H1 (cell line): ENCODE results near the gene MAP2K7. TPM values are rescaled to one million over a fixed set of nuclear protein-coding genes. Genes with fewer than 3 reads are reported as not detected.
A peak's percentile ranks its signal among the peaks of the same experiment; 100 is the strongest.

Source experiments
- CTCF ChIA-PET: fragments of 300-600 bp; sonication (Branson Sonifier 250); formaldehyde crosslinking; loops from one replicate; lab custom pipeline; 2021; ENCODE audit not compliant: partially characterized antibody; lab: Charles Lee
- POLR2A ChIA-PET: fragments of 300-600 bp; sonication (Branson Sonifier 250); formaldehyde crosslinking; loops from one replicate; lab custom pipeline; 2021; ENCODE audit warnings: inconsistent platforms; ENCODE audit not compliant: partially characterized antibody; lab: Charles Lee
- DNase-seq, 2 experiments: peaks; one replicate each; pipeline versions ENCODE4 v3.0.0 to v3.0.0-alpha.2; 2010 to 2022; ENCODE audit warnings: low spot score in 2 of 2, low read depth in 1 of 2, mixed read lengths in 1 of 2
- FAIRE-seq: peaks from 2 replicates; lab custom pipeline; 2011; peaks lifted over from hg19 to GRCh38; lab: Jason Lieb, UNC
- H2AFZ ChIP-seq: 2 replicates; pipeline ENCODE4 v1.8.1; 2012; ENCODE audit warnings: low read length, inconsistent platforms
- H2AK5ac ChIP-seq: 2 replicates; pipeline ENCODE4 v1.6.1; 2013; ENCODE audit warnings: low read depth, low read length
- H2BK120ac ChIP-seq: replicated peaks from 2 replicates; pipeline ENCODE3; 2013; ENCODE audit warnings: low read depth, low read length, inconsistent platforms
- H2BK12ac ChIP-seq: 2 replicates; pipeline ENCODE4 v1.6.1; 2013; ENCODE audit warnings: low read depth, low read length
- H2BK15ac ChIP-seq: 2 replicates; pipeline ENCODE4 v1.6.1; 2013; ENCODE audit warnings: low read length
- H2BK20ac ChIP-seq: 2 replicates; pipeline ENCODE4 v1.6.1; 2013; ENCODE audit warnings: low read length
- H2BK5ac ChIP-seq: 2 replicates; pipeline ENCODE4 v1.6.1; 2013; ENCODE audit warnings: low read depth, low read length
- H3K14ac ChIP-seq: 2 replicates; pipeline ENCODE4 v1.6.1; 2013; ENCODE audit warnings: inconsistent platforms; ENCODE audit not compliant: insufficient read length
- H3K18ac ChIP-seq: 2 replicates; pipeline ENCODE4 v1.6.1; 2013; ENCODE audit warnings: low read length; ENCODE audit errors: extremely low read depth
- H3K23ac ChIP-seq: 2 replicates; pipeline ENCODE4 v1.6.1; 2013; ENCODE audit warnings: inconsistent platforms; ENCODE audit not compliant: insufficient read length
- H3K23me2 ChIP-seq: 2 replicates; pipeline ENCODE4 v1.6.1; 2013; ENCODE audit warnings: low read depth, low read length
- H3K27ac ChIP-seq: 2 replicates; pipeline ENCODE4 v1.6.1; 2011; ENCODE audit warnings: low read depth, low read length, inconsistent platforms
- H3K27me3 ChIP-seq, 4 experiments: replicated peaks in 1 of 4; 1 replicate in 1 of 4; 2 replicates in 3 of 4; pipeline versions ENCODE4 v1.6.1 to v1.8.1; 2011 to 2013; ENCODE audit warnings: low read length in 3 of 4, mild to moderate bottlenecking in 3 of 4, inconsistent platforms in 2 of 4, mixed read lengths in 2 of 4, moderate library complexity in 1 of 4; ENCODE audit not compliant: control insufficient read depth in 3 of 4, insufficient read depth in 3 of 4; ENCODE audit errors: extremely low read depth in 1 of 4
- H3K36me3 ChIP-seq, 4 experiments: 2 replicates each; pipeline versions ENCODE4 v1.6.1 to v1.8.1; 2011 to 2013; ENCODE audit warnings: mild to moderate bottlenecking in 4 of 4, low read length in 3 of 4, moderate library complexity in 2 of 4, control low read depth in 1 of 4, inconsistent platforms in 1 of 4; ENCODE audit not compliant: insufficient read depth in 4 of 4, control insufficient read depth in 2 of 4
- H3K4ac ChIP-seq: replicated peaks from 2 replicates; pipeline ENCODE3; 2013; ENCODE audit warnings: low read length, low read depth, mixed read lengths, inconsistent platforms; ENCODE audit not compliant: insufficient read length
- H3K4me1 ChIP-seq, 4 experiments: replicated peaks in 1 of 4; 1 replicate in 1 of 4; 2 replicates in 3 of 4; pipeline versions ENCODE4 v1.6.1 to v1.8.1; 2011 to 2013; ENCODE audit warnings: low read length in 3 of 4, inconsistent platforms in 2 of 4, mixed read lengths in 1 of 4; ENCODE audit not compliant: insufficient read depth in 4 of 4, control insufficient read depth in 3 of 4
- H3K4me2 ChIP-seq, 2 experiments: 2 replicates each; pipeline versions ENCODE4 v1.6.1 to v1.8.1; 2011 to 2013; ENCODE audit warnings: low read depth in 2 of 2, low read length in 2 of 2, control low read depth in 1 of 2, inconsistent platforms in 1 of 2, mild to moderate bottlenecking in 1 of 2; ENCODE audit not compliant: insufficient read depth in 1 of 2
- H3K4me3 ChIP-seq, 4 experiments: fragments of 200-600, 300-600 bp in 1 of 4; sonication (generic), shearing (Covaris generic), sonication (Bioruptor Twin) in 1 of 4; 2 replicates each; pipeline versions ENCODE4 v1.5.1 to v1.8.1; 2011 to 2016; ENCODE audit warnings: low read length in 4 of 4, low read depth in 3 of 4, control low read depth in 2 of 4, inconsistent platforms in 2 of 4, mild to moderate bottlenecking in 2 of 4, mixed read lengths in 1 of 4, moderate library complexity in 1 of 4; ENCODE audit not compliant: insufficient read depth in 2 of 4; ENCODE audit errors: extremely low read depth in 1 of 4
- H3K56ac ChIP-seq: replicated peaks from 2 replicates; pipeline ENCODE3; 2013; ENCODE audit warnings: low read depth, mild to moderate bottlenecking, mixed read lengths, low read length, inconsistent platforms; ENCODE audit not compliant: insufficient read length
- H3K79me1 ChIP-seq: 2 replicates; pipeline ENCODE4 v1.6.1; 2013; ENCODE audit warnings: low read depth, low read length, control low read depth
- H3K79me2 ChIP-seq, 2 experiments: 2 replicates each; pipeline versions ENCODE4 v1.6.1 to v1.8.1; 2012 to 2013; ENCODE audit warnings: low read length in 2 of 2, mild to moderate bottlenecking in 2 of 2, inconsistent platforms in 1 of 2; ENCODE audit not compliant: insufficient read depth in 2 of 2, control insufficient read depth in 1 of 2
- H3K9ac ChIP-seq, 4 experiments: replicated peaks in 1 of 4; 1 replicate in 1 of 4; 2 replicates in 3 of 4; pipeline versions ENCODE4 v1.6.1 to v1.8.1; 2011 to 2013; ENCODE audit warnings: low read depth in 3 of 4, low read length in 3 of 4, control low read depth in 2 of 4, mild to moderate bottlenecking in 2 of 4, moderate library complexity in 2 of 4, inconsistent platforms in 1 of 4; ENCODE audit errors: extremely low read depth in 1 of 4
- H3K9me3 ChIP-seq, 2 experiments: 2 replicates each; pipeline versions ENCODE4 v1.6.1 to v1.8.1; 2012 to 2013; ENCODE audit warnings: mild to moderate bottlenecking in 2 of 2, moderate library complexity in 2 of 2, control low read depth in 1 of 2, inconsistent platforms in 1 of 2, low read depth in 1 of 2, low read length in 1 of 2, mixed read lengths in 1 of 2; ENCODE audit not compliant: insufficient read depth in 2 of 2
- H4K20me1 ChIP-seq, 2 experiments: replicated peaks in 1 of 2; 2 replicates each; pipeline versions ENCODE3 to v1.8.1; 2011 to 2013; ENCODE audit warnings: inconsistent platforms in 2 of 2, low read length in 2 of 2, mild to moderate bottlenecking in 1 of 2; ENCODE audit not compliant: insufficient read depth in 2 of 2, control insufficient read depth in 1 of 2
- H4K5ac ChIP-seq: 2 replicates; pipeline ENCODE4 v1.6.1; 2013; ENCODE audit warnings: low read length, low read depth, mixed read lengths, inconsistent platforms; ENCODE audit not compliant: insufficient read length
- H4K8ac ChIP-seq: 2 replicates; pipeline ENCODE4 v1.8.0; 2013; ENCODE audit warnings: mild to moderate bottlenecking, moderate library complexity, low read length, inconsistent platforms; ENCODE audit not compliant: insufficient read depth; ENCODE audit errors: extremely low read depth
- H4K91ac ChIP-seq: replicated peaks from 2 replicates; pipeline ENCODE3; 2013; ENCODE audit warnings: low read length, mixed read lengths, inconsistent platforms; ENCODE audit not compliant: insufficient read length
- ATF2 ChIP-seq: IDR thresholded peaks from 2 replicates; pipeline ENCODE4 v1.6.1; 2012; ENCODE audit warnings: low read length, inconsistent platforms
- GTF2F1 ChIP-seq: IDR thresholded peaks from 2 replicates; pipeline ENCODE4 v1.6.1; 2012; ENCODE audit warnings: low read depth, low read length, improper control_type of control experiment, borderline replicate concordance
- HDAC2 ChIP-seq, 2 experiments: fragments of 300-600 bp in 1 of 2; sonication (generic) in 1 of 2; IDR thresholded peaks; 2 replicates each; pipeline ENCODE4 v1.6.1; 2011 to 2012; ENCODE audit warnings: low read depth in 2 of 2, low read length in 2 of 2, mild to moderate bottlenecking in 2 of 2, moderate library complexity in 2 of 2, borderline replicate concordance in 1 of 2, inconsistent platforms in 1 of 2
- JUN ChIP-seq: IDR thresholded peaks from 2 replicates; pipeline ENCODE4 v1.6.1; 2011; ENCODE audit warnings: low read depth, mild to moderate bottlenecking, improper control_type of control experiment, low read length
- JUND ChIP-seq: IDR thresholded peaks from 2 replicates; pipeline ENCODE4 v1.6.1; 2011; ENCODE audit warnings: mild to moderate bottlenecking, improper control_type of control experiment, low read length
- KDM1A ChIP-seq: fragments of 200-600, 300-600 bp; sonication (generic); IDR thresholded peaks from 2 replicates; pipeline ENCODE4 v1.7.1; 2016; ENCODE audit warnings: mild to moderate bottlenecking, low read length, borderline replicate concordance
- POLR2AphosphoS5 ChIP-seq: IDR thresholded peaks from 2 replicates; pipeline ENCODE4 v1.6.1; 2011; ENCODE audit warnings: low read depth, low read length
- POU5F1 ChIP-seq: IDR thresholded peaks from 2 replicates; pipeline ENCODE4 v1.6.1; 2011; ENCODE audit warnings: low read depth, mild to moderate bottlenecking, low read length, moderate library complexity
- SRF ChIP-seq: IDR thresholded peaks from 2 replicates; pipeline ENCODE4 v1.6.1; 2011; ENCODE audit warnings: mild to moderate bottlenecking, low read depth, low read length, moderate library complexity
- WGBS, 2 experiments: shearing (Covaris generic) in 1 of 2; methylation state at CpG; one replicate each; pipeline versions ENCODE4 v1.1.6 to v1.1.7; 2013 to 2015; ENCODE audit warnings: low lambda C conversion rate in 2 of 2, mixed read lengths in 2 of 2, inconsistent platforms in 1 of 2, low coverage in 1 of 2, missing lambda C conversion rate in 1 of 2; ENCODE audit not compliant: insufficient replicate concordance in 2 of 2, insufficient coverage in 1 of 2, insufficient read length in 1 of 2; ENCODE audit errors: extremely low coverage in 1 of 2, missing lambda C conversion rate in 1 of 2; 5-methylcytosine and 5-hydroxymethylcytosine counted together
- polyA plus RNA-seq, 7 experiments: library from polyadenylated mRNA; depleted of rRNA in 3 of 7; stranded (reverse) in 5 of 7; unstranded in 2 of 7; fragments of >200 nt in 5 of 7; fragments of 200-250 nt in 2 of 7; gene quantifications; 1 replicate in 5 of 7; 2 replicates in 1 of 7; 4 replicates in 1 of 7; pipeline versions ENCODE4 v1.2.1 to v1.2.3, GENCODE V29; 2011 to 2013; ENCODE audit warnings: missing spikeins in 2 of 7, mixed read lengths in 2 of 7
- total RNA-seq: library from RNA; stranded (reverse); fragmentation: NEBNext Ultra II Directional; extraction: Animal tissue kit (Norgen Biotek cat#: 25700); gene quantifications from 2 replicates; pipeline ENCODE4 v1.2.1, GENCODE V29; 2021

MAP2K7 gene
- total and polyA plus RNA-seq, 2 of the 8 experiments (the other 6 are each of a cell fraction or from before 2014, with no cell fraction given): 8.9 to 38.3 TPM

GRCh38 chr19:7944177-7944761 is 40.6 kb downstream of the MAP2K7 start:
- H3K4me1 ChIP-seq: peaks cover 0 to 3% (median 0%) of the 10 kb centered on the region in 4 experiments; a peak in 1 of 7 replicates
- H2AFZ ChIP-seq: 0 out of 2 replicates have a peak overlapping the region, but pooled peaks have one; percentile 0
- FAIRE-seq (peak; percentile 86), DNase-seq (peak; percentile 63 to 90)
- peaks cover 8% of the 10 kb centered on the region for H3K79me1 ChIP-seq
- H3K56ac ChIP-seq: peak overlapping the region; percentile 62
- CTCF ChIA-PET: interaction anchor here (0.6 to 3.8 kb wide), 39 partner anchors 8 to 445 kb away, joined by 3 to 36 read pairs (median 5); no protein-coding TSS in a partner anchor
- peaks cover 0 to 19% (median 7%) of the 10 kb centered on the region in 4 experiments; a peak in 6 of 8 replicates for H3K36me3 ChIP-seq
- H4K8ac ChIP-seq: peak overlapping the region; percentile 88; the same call in 1 of the 2 replicates
- H3K27ac ChIP-seq: peak overlapping the region; percentile 91
- H3K4me3 ChIP-seq: peak overlapping the region; percentile 74 to 99 (median 84)
- H3K23ac ChIP-seq: no peak overlapping the region
- no peak overlapping the region for H4K5ac ChIP-seq
- H3K9ac ChIP-seq: peak overlapping the region; percentile 77 to 95 (median 91)
- H2BK20ac ChIP-seq: 0 out of 2 replicates have a peak overlapping the region, but pooled peaks have one; percentile 32
- no peaks in the 10 kb centered on the region for H3K9me3 ChIP-seq
- H3K27me3 ChIP-seq: no peaks in the 10 kb centered on the region
- no peak overlapping the region for H4K91ac ChIP-seq
- H3K14ac ChIP-seq: no peak overlapping the region
- H3K18ac ChIP-seq: peak overlapping the region; percentile 64; the same call in 1 of the 2 replicates
- H3K4ac ChIP-seq: no peak overlapping the region
- peak overlapping the region; percentile 67; the same call in 1 of the 2 replicates for H2BK5ac ChIP-seq
- H3K79me2 ChIP-seq: peaks cover 5 to 26% of the 10 kb centered on the region in 2 experiments; a peak in 3 of 4 replicates
- peaks cover 2 to 3% of the 10 kb centered on the region in 2 experiments for H4K20me1 ChIP-seq
- H2BK15ac ChIP-seq: no peak overlapping the region
- 26% methylated on average over 18 of the region's 18 CpGs; no CpG with 5 or more reads in 1 of the 2 experiments for WGBS, 2 experiments
- H2BK12ac ChIP-seq: no peak overlapping the region; the same call in 1 of the 2 replicates
- H3K23me2 ChIP-seq: peaks cover 3% of the 10 kb centered on the region; the same call in 1 of the 2 replicates
- POLR2A ChIA-PET: interaction anchor here (0.6 to 13.5 kb wide), 43 partner anchors 8 to 1732 kb away, joined by 3 to 205 read pairs (median 4); partner anchors contain the start of genes CTXN1, ELAVL1, FBN3 and SNAPC2
- peak overlapping the region; percentile 30; the same call in 1 of the 2 replicates for H2AK5ac ChIP-seq
- H3K4me2 ChIP-seq: peak overlapping the region; percentile 74 to 83
- no peak overlapping the region for H2BK120ac ChIP-seq
- TF ChIP-seq KDM1A: peak; percentile 84
- TF ChIP-seq POU5F1: no peak
- peak; percentile 37; the same call in 1 of the 2 replicates for TF ChIP-seq ATF2
- no peak for TF ChIP-seq POLR2AphosphoS5
- TF ChIP-seq GTF2F1: no peak
- 0 out of 4 replicates have a peak, but pooled peaks of 1 of the 2 experiments have one; percentile 48 for TF ChIP-seq HDAC2 (IDR thresholded peaks at IDR 0.05; ENCODE audit: borderline replicate concordance in 1 of 2, low read depth in 2 of 2, low read length in 2 of 2)
- TF ChIP-seq JUND: no peak
- no peak for TF ChIP-seq JUN
- TF ChIP-seq SRF: no peak
